ENCODE measurements around the gene ITPRIP. TPM values are rescaled to one million over a fixed set of nuclear protein-coding genes. Genes with fewer than 3 reads are reported as not detected.

The ITPRIP gene
- polyA plus RNA-seq, 3 donors, result 10.1 to 10.5 (median 10.1) TPM

GRCh38 chr10:104291439-104291951 is 46.8 kb downstream of the ITPRIP start:
- DNase-seq (ENCODE audit: low read depth in 3 of 3, low spot score in 2 of 3), result peak in 2 of 3 donors; percentile 66 to 77

- no peak for DNase-seq (ENCODE audit: low read depth in 3 of 3, low spot score in 2 of 3)
Measured at GRCh38 chr10:104288355-104288754, 49.9 kb downstream of the ITPRIP start.

GRCh38 chr10:104286939-104287338 is 51.3 kb downstream of the ITPRIP start:
- no peak for DNase-seq (ENCODE audit: low read depth in 3 of 3, low spot score in 2 of 3)

- DNase-seq (ENCODE audit: low read depth in 3 of 3, low spot score in 2 of 3), result no peak
Measured at GRCh38 chr10:104284846-104285245, 53.4 kb downstream of the ITPRIP start.

GRCh38 chr10:104281694-104282093 is 56.6 kb downstream of the ITPRIP start:
- no peak for DNase-seq (ENCODE audit: low read depth in 3 of 3, low spot score in 2 of 3)

- DNase-seq (ENCODE audit: low read depth in 3 of 3, low spot score in 2 of 3), result no peak
Measured at GRCh38 chr10:104279550-104280259, 58.6 kb downstream of the ITPRIP start.

- DNase-seq (ENCODE audit: low read depth in 3 of 3, low spot score in 2 of 3), result no peak
Measured at GRCh38 chr10:104277785-104278184, 60.5 kb downstream of the ITPRIP start.

- no peak for DNase-seq (ENCODE audit: low read depth in 3 of 3, low spot score in 2 of 3)
Measured at GRCh38 chr10:104276192-104276591, 62.1 kb downstream of the ITPRIP start.

- no peak for DNase-seq (ENCODE audit: low read depth in 3 of 3, low spot score in 2 of 3)
Measured at GRCh38 chr10:104274762-104275721, 63.2 kb downstream of the ITPRIP start.

GRCh38 chr10:104273899-104274575 is 64.2 kb downstream of the ITPRIP start:
- no peak for DNase-seq (ENCODE audit: low read depth in 3 of 3, low spot score in 2 of 3)

GRCh38 chr10:104273286-104273685 is 65.0 kb downstream of the ITPRIP start:
- no peak for DNase-seq (ENCODE audit: low read depth in 3 of 3, low spot score in 2 of 3)

GRCh38 chr10:104268713-104269645 is 69.3 kb downstream of the ITPRIP start, which contains the start of gene GSTO2:
GSTO2 (plus strand) TSS chr10:104269184; CDS start chr10:104274916, 5,732 bp downstream.
- peak; percentile 88 to 96 (median 93) for DNase-seq (ENCODE audit: low read depth in 3 of 3, low spot score in 2 of 3)

GRCh38 chr10:104268405-104268712 is 69.9 kb downstream of the ITPRIP start:
- DNase-seq (ENCODE audit: low read depth in 3 of 3, low spot score in 2 of 3), result no peak

- DNase-seq (ENCODE audit: low read depth in 3 of 3, low spot score in 2 of 3), result no peak
Measured at GRCh38 chr10:104267721-104268404, 70.4 kb downstream of the ITPRIP start.

- no peak for DNase-seq (ENCODE audit: low read depth in 3 of 3, low spot score in 2 of 3)
Measured at GRCh38 chr10:104264783-104265182, 73.5 kb downstream of the ITPRIP start.

- no peak for DNase-seq (ENCODE audit: low read depth in 3 of 3, low spot score in 2 of 3)
Measured at GRCh38 chr10:104262055-104262454, 76.2 kb downstream of the ITPRIP start.

GRCh38 chr10:104260775-104261115 is 77.5 kb downstream of the ITPRIP start:
- no peak for DNase-seq (ENCODE audit: low read depth in 3 of 3, low spot score in 2 of 3)

- DNase-seq (ENCODE audit: low read depth in 3 of 3, low spot score in 2 of 3), result no peak
Measured at GRCh38 chr10:104259999-104260774, 78.1 kb downstream of the ITPRIP start.
